Fibroblast of lung (primary cell): ENCODE data around the gene MRGPRX1. TPM values are rescaled to one million over a fixed set of nuclear protein-coding genes. Genes with fewer than 3 reads are reported as not detected.

ENCODE experiments used
- DNase-seq, 2 donors: peaks; one replicate each; pipeline versions ENCODE4 v3.0.0 to v3.0.0-alpha.2; 2010; ENCODE audit warnings: low read depth in 2 of 2
- H2AFZ ChIP-seq: 2 replicates; pipeline ENCODE4 v1.5.1; 2012; ENCODE audit warnings: low read length, control low read depth, inconsistent platforms
- H3K27ac ChIP-seq: 2 replicates; pipeline ENCODE4 v1.5.1; 2011; ENCODE audit warnings: low read length, control low read depth; ENCODE audit not compliant: insufficient read depth
- H3K27me3 ChIP-seq: 2 replicates; pipeline ENCODE4 v1.5.1; 2011; ENCODE audit warnings: mild to moderate bottlenecking, low read length; ENCODE audit not compliant: control insufficient read depth, insufficient read depth
- H3K36me3 ChIP-seq: 2 replicates; pipeline ENCODE4 v1.5.1; 2011; ENCODE audit warnings: low read length; ENCODE audit not compliant: control insufficient read depth, insufficient read depth
- H3K4me1 ChIP-seq: 2 replicates; pipeline ENCODE4 v1.5.1; 2011; ENCODE audit warnings: low read length; ENCODE audit not compliant: control insufficient read depth, insufficient read depth; ENCODE audit errors: extremely low read depth
- H3K4me2 ChIP-seq: 2 replicates; pipeline ENCODE4 v1.5.1; 2011; ENCODE audit warnings: low read length, control low read depth; ENCODE audit not compliant: insufficient read depth; ENCODE audit errors: extremely low read depth
- H3K4me3 ChIP-seq, 4 experiments: fragments of 200-600 bp in 1 of 4; sonication (generic) in 1 of 4; replicated peaks in 1 of 4; 2 replicates each; pipeline ENCODE4 v1.5.1; 2011 to 2016; ENCODE audit warnings: low read length in 4 of 4, low read depth in 3 of 4, mild to moderate bottlenecking in 3 of 4, control low read depth in 2 of 4, inconsistent platforms in 1 of 4, mixed read lengths in 1 of 4; ENCODE audit not compliant: insufficient read depth in 1 of 4; ENCODE audit errors: control extremely low read depth in 1 of 4
- H3K79me2 ChIP-seq: 2 replicates; pipeline ENCODE4 v1.5.1; 2012; ENCODE audit warnings: mild to moderate bottlenecking, low read length, inconsistent platforms; ENCODE audit not compliant: control insufficient read depth, insufficient read depth
- H3K9ac ChIP-seq: 2 replicates; pipeline ENCODE4 v1.5.1; 2011; ENCODE audit warnings: mild to moderate bottlenecking, low read length, control low read depth; ENCODE audit not compliant: insufficient read depth
- H3K9me3 ChIP-seq: 2 replicates; pipeline ENCODE4 v1.5.1; 2012; ENCODE audit warnings: low read depth, low read length; ENCODE audit not compliant: control insufficient read depth, insufficient read depth
- H4K20me1 ChIP-seq: 2 replicates; pipeline ENCODE4 v1.5.1; 2011; ENCODE audit warnings: low read length; ENCODE audit not compliant: control insufficient read depth, insufficient read depth; ENCODE audit errors: extremely low read depth
- CTCF ChIP-seq, 2 donors: IDR thresholded peaks in 1 of 2; conservative IDR thresholded peaks in 1 of 2; 1 replicate in 1 of 2; 2 replicates in 1 of 2; pipeline ENCODE4 v1.5.1; 2011 to 2012; ENCODE audit warnings: low read length in 2 of 2, control low read depth in 1 of 2, inconsistent platforms in 1 of 2, low read depth in 1 of 2, mild to moderate bottlenecking in 1 of 2
- EZH2 ChIP-seq: IDR thresholded peaks from 2 replicates; pipeline ENCODE4 v1.5.1; 2012; ENCODE audit warnings: low read length, control low read depth, mild to moderate bottlenecking; ENCODE audit errors: missing control alignments
- polyA minus RNA-seq: library from RNA; depleted of rRNA, polyadenylated mRNA; stranded (reverse); fragments of >200 nt; gene quantifications from 2 replicates; pipeline ENCODE4 v1.2.3, GENCODE V29; 2011; ENCODE audit warnings: low replicate concordance
- polyA plus RNA-seq, 2 donors: library from polyadenylated mRNA; depleted of rRNA in 1 of 2; stranded (reverse) in 1 of 2; unstranded in 1 of 2; fragments of >200 nt; gene quantifications; 2 replicates each; pipeline ENCODE4 v1.2.1, GENCODE V29; 2011 to 2012; ENCODE audit warnings: missing spikeins in 1 of 2
- total RNA-seq: library from RNA; depleted of rRNA; stranded (reverse); fragments of >200 nt; gene quantifications from 2 replicates; pipeline ENCODE4 v1.2.1, GENCODE V29; 2014

MRGPRX1 gene
- total RNA-seq (not detected in 2 replicates), polyA plus RNA-seq (not detected in 2 replicates), polyA minus RNA-seq (not detected in 2 replicates)
- polyA plus RNA-seq (2012), result not detected in 2 replicates

DNA sequence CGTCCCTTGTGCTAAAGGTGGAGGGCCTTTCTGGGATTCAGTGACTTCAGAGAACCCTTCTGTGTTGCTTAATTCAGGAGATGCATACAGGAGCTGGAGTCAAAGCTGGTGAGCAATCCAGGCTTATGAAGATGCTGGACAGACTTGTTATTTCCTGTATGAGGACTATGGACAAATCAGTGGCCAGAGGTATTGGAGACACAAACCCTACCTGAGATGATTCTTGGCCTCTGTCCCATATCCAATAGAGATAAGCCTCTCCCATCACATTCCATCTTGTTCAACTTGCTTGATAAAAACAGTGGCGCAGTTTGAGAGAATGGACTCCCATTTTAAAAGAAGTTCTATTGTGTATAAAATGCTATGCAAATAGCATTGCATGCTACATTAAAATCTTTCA lies at the start of gene MRGPRX1:
Gene MRGPRX1, minus strand, starts transcription at position 101 of the 400 bp plus-strand sequence. CDS start 4,630 bp downstream, outside the sequence.
- Histone ChIP-seq H3K27ac (no peak within 1 kb of the TSS), H3K36me3 (no peaks in the 10 kb centered on the region), H2AFZ (no peak within 1 kb of the TSS), H3K9me3 (no peaks in the 10 kb centered on the region), H3K4me3 (no peak within 1 kb of the TSS), H3K9ac (no peak within 1 kb of the TSS), H3K4me1 (no peaks in the 10 kb centered on the region), H3K27me3 (no peaks in the 10 kb centered on the region), H3K79me2 (no peaks in the 10 kb centered on the region), H4K20me1 (no peaks in the 10 kb centered on the region), H3K4me2 (no peak within 1 kb of the TSS)
- TF ChIP-seq CTCF (conservative IDR thresholded peaks at IDR 0.05 in 1 of 2, IDR thresholded peaks at IDR 0.05 in 1 of 2; ENCODE audit: low read depth in 1 of 2, low read length in 2 of 2) (no peak), EZH2 (no peak)
- DNase-seq, result no peak

GRCh38 chr11:18987454-18988231 lies 48.4 kb upstream of the MRGPRX1 start:
- H2AFZ ChIP-seq, result no peak overlapping the region
- no peak overlapping the region for H3K27ac ChIP-seq
- H3K9me3 ChIP-seq, result no peaks in the 10 kb centered on the region
- no peaks in the 10 kb centered on the region for H3K27me3 ChIP-seq
- no peak overlapping the region for H3K9ac ChIP-seq
- DNase-seq, result peak in 1 of 2 donors; percentile 69
- TF ChIP-seq EZH2 (no peak), CTCF (conservative IDR thresholded peaks at IDR 0.05 in 1 of 2, IDR thresholded peaks at IDR 0.05 in 1 of 2; ENCODE audit: low read depth in 1 of 2, low read length in 2 of 2) (no peak)
- H4K20me1 ChIP-seq, result no peaks in the 10 kb centered on the region
- no peaks in the 10 kb centered on the region for H3K4me1 ChIP-seq
- no peak overlapping the region for H3K4me3 ChIP-seq
- H3K4me2 ChIP-seq, result no peak overlapping the region
- H3K79me2 ChIP-seq, result no peaks in the 10 kb centered on the region
- no peaks in the 10 kb centered on the region for H3K36me3 ChIP-seq

DNA sequence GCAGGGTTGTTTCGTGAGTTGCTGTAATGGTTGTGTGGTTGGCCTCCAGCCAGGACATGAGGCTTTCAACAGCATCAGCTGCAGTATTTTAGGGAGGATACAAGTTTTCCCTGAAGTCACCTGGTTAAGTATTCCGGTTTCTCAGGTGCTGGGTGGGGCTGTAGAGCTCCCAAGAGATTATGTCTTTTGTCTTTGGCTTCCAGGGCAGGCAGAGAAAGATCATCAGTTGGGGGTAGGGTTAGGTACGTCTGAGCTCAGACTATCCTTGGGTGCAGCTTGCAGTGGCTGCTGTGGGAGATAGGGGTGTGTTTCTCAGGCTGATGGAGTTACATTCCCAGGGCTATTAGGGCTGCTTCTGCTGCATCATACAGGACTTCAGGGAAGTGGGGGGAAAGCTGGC lies 47.5 kb upstream of the MRGPRX1 start:
- H3K9me3 ChIP-seq, result no peaks in the 10 kb centered on the region
- no peaks in the 10 kb centered on the region for H3K4me1 ChIP-seq
- no peak overlapping the region for H2AFZ ChIP-seq
- H3K79me2 ChIP-seq, result no peaks in the 10 kb centered on the region
- TF ChIP-seq EZH2 (no peak), CTCF (conservative IDR thresholded peaks at IDR 0.05 in 1 of 2, IDR thresholded peaks at IDR 0.05 in 1 of 2; ENCODE audit: low read depth in 1 of 2, low read length in 2 of 2) (no peak)
- no peak overlapping the region for H3K9ac ChIP-seq
- no peaks in the 10 kb centered on the region for H4K20me1 ChIP-seq
- no peak overlapping the region for H3K4me2 ChIP-seq
- no peaks in the 10 kb centered on the region for H3K36me3 ChIP-seq
- DNase-seq, result no peak
- no peaks in the 10 kb centered on the region for H3K27me3 ChIP-seq
- no peak overlapping the region for H3K4me3 ChIP-seq
- no peak overlapping the region for H3K27ac ChIP-seq
